Panc1 (cell line): ENCODE measurements around the gene AFG1L. TPM values are rescaled to one million over a fixed set of nuclear protein-coding genes. Genes with fewer than 3 reads are reported as not detected.
A peak's percentile ranks its signal among the peaks of the same experiment; 100 is the strongest.

Source experiments
- ATAC-seq: fragments of 200-7000 bp; cut with Tn5 transposase; 2 replicates; pipeline ENCODE4 v1.9.1; 2020; ENCODE audit warnings: mild to moderate bottlenecking, moderate library complexity
- BruUV-seq: library from RNA; stranded (reverse); fragments of 400-500 nt; replicated peaks from 2 replicates; lab custom pipeline; 2021; lab: Mats Ljungman, UMichigan
- CTCF ChIA-PET: fragments of 300-600 bp; sonication (Branson Sonifier 250); formaldehyde crosslinking; loops from one replicate; lab custom pipeline; 2022; ENCODE audit warnings: antibody characterized with exemption; lab: Charles Lee
- POLR2A ChIA-PET: fragments of 300-600 bp; sonication (Branson Sonifier 250); formaldehyde crosslinking; loops from one replicate; lab custom pipeline; 2022; ENCODE audit warnings: antibody characterized with exemption; lab: Charles Lee
- DNase-seq: peaks from one replicate; pipeline ENCODE4 v3.0.0-alpha.2; 2010; ENCODE audit warnings: low read depth, low spot score
- H3K27ac ChIP-seq: 2 replicates; pipeline ENCODE4 v1.5.1; 2011; ENCODE audit warnings: mild to moderate bottlenecking, low read length, inconsistent platforms
- H3K27me3 ChIP-seq: fragments of 200-500 bp; sonication (Bioruptor generic); 2 replicates; pipeline ENCODE4 v1.6.0; 2014; ENCODE audit warnings: low read length, inconsistent platforms; ENCODE audit not compliant: control insufficient read depth, insufficient read depth
- H3K36me3 ChIP-seq: fragments of 200-500 bp; sonication (Bioruptor generic); 2 replicates; pipeline ENCODE4 v1.5.1; 2014; ENCODE audit warnings: inconsistent platforms, mild to moderate bottlenecking, low read length, moderate library complexity; ENCODE audit not compliant: control insufficient read depth, insufficient read depth
- H3K4me1 ChIP-seq: 2 replicates; pipeline ENCODE4 v1.5.1; 2011; ENCODE audit warnings: inconsistent platforms, mild to moderate bottlenecking, low read length, moderate library complexity; ENCODE audit not compliant: control insufficient read depth, insufficient read depth
- H3K4me3 ChIP-seq, 2 experiments: 2 replicates each; pipeline ENCODE4 v1.5.1; 2011 to 2012; ENCODE audit warnings: low read depth in 2 of 2, low read length in 2 of 2, mild to moderate bottlenecking in 2 of 2, inconsistent platforms in 1 of 2, moderate library complexity in 1 of 2
- H3K9me3 ChIP-seq: fragments of 200-500 bp; sonication (Bioruptor generic); 2 replicates; pipeline ENCODE4 v1.5.1; 2014; ENCODE audit warnings: low read depth, mild to moderate bottlenecking, inconsistent platforms, low read length, moderate library complexity; ENCODE audit not compliant: control insufficient read depth, insufficient read depth
- POLR2AphosphoS5 ChIP-seq: IDR thresholded peaks from 2 replicates; pipeline ENCODE4 v1.6.1; 2012; ENCODE audit warnings: mild to moderate bottlenecking, low read depth, low read length, moderate library complexity
- REST ChIP-seq, 2 experiments: IDR thresholded peaks; 2 replicates each; pipeline ENCODE4 v1.6.1; 2011 to 2012; ENCODE audit warnings: low read depth in 2 of 2, control low read depth in 1 of 2, low read length in 1 of 2, mild to moderate bottlenecking in 1 of 2, moderate library complexity in 1 of 2; ENCODE audit not compliant: insufficient read depth in 1 of 2
- SIN3A ChIP-seq: IDR thresholded peaks from 2 replicates; pipeline ENCODE4 v1.6.1; 2012; ENCODE audit warnings: low read depth, mild to moderate bottlenecking, low read length, moderate library complexity, borderline replicate concordance; ENCODE audit not compliant: insufficient read depth
- TCF7L2 ChIP-seq: IDR thresholded peaks from 2 replicates; pipeline ENCODE4 v1.6.1; 2011; ENCODE audit warnings: mild to moderate bottlenecking, low read depth, low read length, inconsistent platforms
- in situ Hi-C: cut with HindIII; loops from 2 replicates; pipeline ENCODE4 v1.10.0; 2016; ENCODE audit warnings: low sequenced_read_pairs, low pct_unique_long_range_greater_than_20kb
- intact Hi-C: fragments of 100-400 bp; cut with micrococcal nuclease; formaldehyde crosslinking; loops from one replicate; pipeline ENCODE4 v1.10.0; 2022; ENCODE audit not compliant: unreplicated experiment
- total RNA-seq: library from RNA; stranded (reverse); gene quantifications from one replicate; pipeline ENCODE4 v1.2.1, GENCODE V29; 2021; ENCODE audit not compliant: unreplicated experiment
- TF ChIP-seq, protein P1 (sequence below): fragments of 450-650 bp; IDR thresholded peaks from 2 replicates; pipeline ENCODE4 v1.5.1; 2017; ENCODE audit warnings: mild to moderate bottlenecking

AFG1L gene
- total RNA-seq, 1 experiment from 2014 or later: 12.4 TPM

- ATAC-seq (peak; percentile 69), DNase-seq (peak; percentile 42)
- Histone ChIP-seq H3K27me3 (no peaks in the 10 kb centered on the region), H3K9me3 (no peaks in the 10 kb centered on the region), H3K27ac (no peak overlapping the region), H3K4me1 (no peaks in the 10 kb centered on the region), H3K36me3 (no peaks in the 10 kb centered on the region), H3K4me3 (no peak overlapping the region)
- POLR2A ChIA-PET: interaction anchor here (0.7 kb wide), 1 partner anchor 340 kb away, joined by 3 read pairs; no protein-coding TSS in a partner anchor
- intact Hi-C loops (loop anchor here (2.0 to 5.0 kb wide), 2 partner anchors 416 to 544 kb away; no protein-coding TSS in a partner anchor), in situ Hi-C loops (no loop called here)
- BruUV-seq: no TSS peak
- CTCF ChIA-PET: no interaction called here
- no peak for TF ChIP-seq POLR2AphosphoS5
- TF ChIP-seq, protein P1, sequence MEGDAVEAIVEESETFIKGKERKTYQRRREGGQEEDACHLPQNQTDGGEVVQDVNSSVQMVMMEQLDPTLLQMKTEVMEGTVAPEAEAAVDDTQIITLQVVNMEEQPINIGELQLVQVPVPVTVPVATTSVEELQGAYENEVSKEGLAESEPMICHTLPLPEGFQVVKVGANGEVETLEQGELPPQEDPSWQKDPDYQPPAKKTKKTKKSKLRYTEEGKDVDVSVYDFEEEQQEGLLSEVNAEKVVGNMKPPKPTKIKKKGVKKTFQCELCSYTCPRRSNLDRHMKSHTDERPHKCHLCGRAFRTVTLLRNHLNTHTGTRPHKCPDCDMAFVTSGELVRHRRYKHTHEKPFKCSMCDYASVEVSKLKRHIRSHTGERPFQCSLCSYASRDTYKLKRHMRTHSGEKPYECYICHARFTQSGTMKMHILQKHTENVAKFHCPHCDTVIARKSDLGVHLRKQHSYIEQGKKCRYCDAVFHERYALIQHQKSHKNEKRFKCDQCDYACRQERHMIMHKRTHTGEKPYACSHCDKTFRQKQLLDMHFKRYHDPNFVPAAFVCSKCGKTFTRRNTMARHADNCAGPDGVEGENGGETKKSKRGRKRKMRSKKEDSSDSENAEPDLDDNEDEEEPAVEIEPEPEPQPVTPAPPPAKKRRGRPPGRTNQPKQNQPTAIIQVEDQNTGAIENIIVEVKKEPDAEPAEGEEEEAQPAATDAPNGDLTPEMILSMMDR: peak; percentile 94
Measured at GRCh38 chr6:108526739-108527174, 231.9 kb downstream of the AFG1L start.

DNA sequence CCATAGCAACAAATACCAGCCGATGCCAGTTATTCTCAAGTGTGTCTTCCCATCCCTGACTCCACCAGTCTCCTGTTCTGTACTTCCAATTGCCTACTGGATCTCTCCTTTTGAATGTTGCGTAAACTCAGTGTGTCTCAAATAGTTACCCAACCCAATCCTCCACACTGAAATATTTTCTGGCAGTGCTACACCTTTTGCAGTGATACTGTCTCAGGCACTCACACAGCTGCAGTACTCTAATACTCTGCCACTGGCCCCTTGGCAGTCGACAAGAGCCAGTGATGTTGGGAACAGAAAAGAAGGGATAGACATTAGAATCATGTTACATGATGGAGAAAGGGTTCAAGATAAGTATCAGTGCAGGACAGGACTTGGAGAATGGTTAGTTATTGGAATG is 234.0 kb downstream of the AFG1L start:
- no peak overlapping the region for H3K27ac ChIP-seq
- no TSS peak for BruUV-seq
- no peak for DNase-seq
- POLR2A ChIA-PET: no interaction called here
- no peak overlapping the region for H3K4me3 ChIP-seq
- H3K27me3 ChIP-seq: no peaks in the 10 kb centered on the region
- no peaks in the 10 kb centered on the region for H3K9me3 ChIP-seq
- H3K36me3 ChIP-seq: no peaks in the 10 kb centered on the region
- no peak for TF ChIP-seq SIN3A
- TF ChIP-seq REST (IDR thresholded peaks at IDR 0.05; ENCODE audit: insufficient read depth in 1 of 2, low read depth in 2 of 2, low read length in 1 of 2): no peak
- TF ChIP-seq, protein P1: no peak
- TF ChIP-seq TCF7L2: no peak
- ATAC-seq: no peak; the same call in 1 of the 2 replicates
- CTCF ChIA-PET: no interaction called here
- in situ Hi-C loops (no loop called here), intact Hi-C loops (loop anchor here (5.0 kb wide), 1 partner anchor 547 kb away; no protein-coding TSS in a partner anchor)
- no peaks in the 10 kb centered on the region for H3K4me1 ChIP-seq
